HepG2 (cell line): Measurements from ENCODE around the gene ATP6V0A1. TPM values are rescaled to one million over a fixed set of nuclear protein-coding genes. Genes with fewer than 3 reads are reported as not detected.

Experiments used
- ARHGAP35 ChIP-seq: sonication (generic); formaldehyde crosslinking; IDR thresholded peaks from 2 replicates; pipeline ENCODE4 v1.9.0; 2022; ENCODE audit warnings: mild to moderate bottlenecking, inconsistent platforms, moderate library complexity, missing genetic modification reagents, borderline replicate concordance
- DRAP1 ChIP-seq: IDR thresholded peaks from 2 replicates; pipeline ENCODE4 v1.6.1; 2016; ENCODE audit warnings: missing genetic modification reagents, missing compliant biosample characterization
- FIP1L1 ChIP-seq: fragments of 200-400 bp; formaldehyde crosslinking; IDR thresholded peaks from 2 replicates; pipeline ENCODE4 v1.6.1; 2018; ENCODE audit warnings: low read depth, mild to moderate bottlenecking, low read length, moderate library complexity, borderline replicate concordance; ENCODE audit not compliant: insufficient read depth
- JDP2 ChIP-seq: sonication (generic); formaldehyde crosslinking; IDR thresholded peaks from 2 replicates; pipeline ENCODE4 v1.8.1; 2022; ENCODE audit warnings: missing genetic modification reagents, borderline replicate concordance
- KMT2A ChIP-seq: sonication (generic); formaldehyde crosslinking; IDR thresholded peaks from 2 replicates; pipeline ENCODE4 v1.4.0; 2020; ENCODE audit warnings: missing genetic modification reagents
- MAF1 ChIP-seq: sonication (generic); formaldehyde crosslinking; IDR thresholded peaks from 2 replicates; pipeline ENCODE4 v1.5.0; 2020; ENCODE audit warnings: missing genetic modification reagents, borderline replicate concordance
- MIER2 ChIP-seq: IDR thresholded peaks from 2 replicates; pipeline ENCODE4 v1.6.1; 2016; ENCODE audit warnings: missing biosample characterization, missing genetic modification reagents
- NFIC ChIP-seq: IDR thresholded peaks from 2 replicates; pipeline ENCODE4 v1.6.1; 2012; ENCODE audit warnings: mild to moderate bottlenecking, low read length, inconsistent platforms
- RCOR2 ChIP-seq: IDR thresholded peaks from 2 replicates; pipeline ENCODE4 v1.6.1; 2016; ENCODE audit warnings: missing biosample characterization, missing genetic modification reagents
- SALL2 ChIP-seq: sonication (generic); formaldehyde crosslinking; IDR thresholded peaks from 2 replicates; pipeline ENCODE4 v1.8.1; 2023; ENCODE audit warnings: mild to moderate bottlenecking, missing genetic modification reagents, inconsistent platforms
- SAP130 ChIP-seq: IDR thresholded peaks from 2 replicates; pipeline ENCODE4 v1.6.1; 2016; ENCODE audit warnings: low read depth
- STAG1 ChIP-seq: sonication (generic); formaldehyde crosslinking; IDR thresholded peaks from 2 replicates; pipeline ENCODE4 v1.4.0; 2020; ENCODE audit warnings: missing genetic modification reagents
- ZFP90 ChIP-seq: sonication (generic); formaldehyde crosslinking; IDR thresholded peaks from 2 replicates; pipeline ENCODE4 v1.8.0; 2022; ENCODE audit warnings: missing genetic modification reagents, mild to moderate bottlenecking, inconsistent platforms, borderline replicate concordance
- ZNF264 ChIP-seq: sonication (generic); formaldehyde crosslinking; IDR thresholded peaks from 2 replicates; pipeline ENCODE4 v1.4.0; 2020; ENCODE audit warnings: missing genetic modification reagents
- polyA plus RNA-seq, 8 experiments: library from polyadenylated mRNA; depleted of rRNA in 3 of 8; stranded (reverse) in 7 of 8; unstranded in 1 of 8; fragments of >200 nt; fragmentation: Illumina TruSeq in 4 of 8; extraction: Trizol in 4 of 8; gene quantifications; 2 replicates each; pipeline versions ENCODE4 v1.2.1 to v1.2.3, GENCODE V29; 2011 to 2016; ENCODE audit warnings: low read depth in 4 of 8, missing spikeins in 1 of 8, mixed read lengths in 1 of 8; ENCODE audit not compliant: insufficient read depth in 1 of 8
- total RNA-seq, 5 experiments: library from RNA; depleted of rRNA; stranded (reverse); fragments of >200 nt; fragmentation: Illumina TruSeq; extraction: Trizol; gene quantifications; 2 replicates each; pipeline ENCODE4 v1.2.3, GENCODE V29; 2016; ENCODE audit warnings: low read depth in 1 of 5
- TF ChIP-seq, protein P1 (sequence below): sonication (generic); formaldehyde crosslinking; conservative IDR thresholded peaks from 2 replicates; pipeline ENCODE4 v1.4.0; 2020; ENCODE audit warnings: missing genetic modification reagents
- TF ChIP-seq, protein P2 (sequence below): sonication (generic); formaldehyde crosslinking; IDR thresholded peaks from 2 replicates; pipeline ENCODE4 v1.4.0; 2020; ENCODE audit warnings: missing genetic modification reagents
- TF ChIP-seq, protein P3 (sequence below): sonication (generic); formaldehyde crosslinking; IDR thresholded peaks from 2 replicates; pipeline ENCODE4 v1.4.0; 2020; ENCODE audit warnings: missing genetic modification reagents
- TF ChIP-seq, protein P4 (sequence below): fragments of 450-650 bp; IDR thresholded peaks from 2 replicates; pipeline ENCODE4 v1.6.1; 2017

Gene ATP6V0A1
- total and polyA plus RNA-seq, 2 of the 13 experiments (the other 11 are each of a cell fraction or from before 2014, with no cell fraction given), result 27.9 to 54.1 TPM

DNA sequence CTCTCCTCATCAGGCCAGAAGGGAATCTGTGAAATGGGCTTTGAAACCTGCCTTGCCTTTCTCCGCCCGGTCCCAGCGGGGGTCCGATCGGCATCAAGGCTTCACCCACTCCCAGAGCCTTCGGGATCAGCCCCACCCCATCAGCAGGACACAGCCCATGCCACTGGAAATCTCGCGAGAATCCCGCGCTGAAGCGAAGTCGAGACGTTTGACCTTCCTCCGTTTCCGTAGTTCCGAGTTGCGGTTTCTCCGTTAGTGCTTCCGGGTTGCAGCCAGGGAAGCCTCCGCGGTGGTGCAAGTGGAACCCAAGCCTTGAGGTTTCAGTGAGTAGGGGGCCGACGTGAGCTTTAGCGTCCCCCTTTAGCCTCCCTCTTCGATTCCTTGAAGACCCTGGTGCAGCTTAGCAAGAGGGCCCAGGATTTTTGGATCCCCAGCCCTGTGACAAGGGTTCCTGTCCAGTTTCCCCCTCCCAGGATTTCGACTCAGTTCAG is 103.3 kb downstream of the ATP6V0A1 start, which contains the start of gene COASY (continued):
- peak; percentile 68 for TF ChIP-seq ZFP90 (CRISPR knock-in tag)
- TF ChIP-seq, protein P1, sequence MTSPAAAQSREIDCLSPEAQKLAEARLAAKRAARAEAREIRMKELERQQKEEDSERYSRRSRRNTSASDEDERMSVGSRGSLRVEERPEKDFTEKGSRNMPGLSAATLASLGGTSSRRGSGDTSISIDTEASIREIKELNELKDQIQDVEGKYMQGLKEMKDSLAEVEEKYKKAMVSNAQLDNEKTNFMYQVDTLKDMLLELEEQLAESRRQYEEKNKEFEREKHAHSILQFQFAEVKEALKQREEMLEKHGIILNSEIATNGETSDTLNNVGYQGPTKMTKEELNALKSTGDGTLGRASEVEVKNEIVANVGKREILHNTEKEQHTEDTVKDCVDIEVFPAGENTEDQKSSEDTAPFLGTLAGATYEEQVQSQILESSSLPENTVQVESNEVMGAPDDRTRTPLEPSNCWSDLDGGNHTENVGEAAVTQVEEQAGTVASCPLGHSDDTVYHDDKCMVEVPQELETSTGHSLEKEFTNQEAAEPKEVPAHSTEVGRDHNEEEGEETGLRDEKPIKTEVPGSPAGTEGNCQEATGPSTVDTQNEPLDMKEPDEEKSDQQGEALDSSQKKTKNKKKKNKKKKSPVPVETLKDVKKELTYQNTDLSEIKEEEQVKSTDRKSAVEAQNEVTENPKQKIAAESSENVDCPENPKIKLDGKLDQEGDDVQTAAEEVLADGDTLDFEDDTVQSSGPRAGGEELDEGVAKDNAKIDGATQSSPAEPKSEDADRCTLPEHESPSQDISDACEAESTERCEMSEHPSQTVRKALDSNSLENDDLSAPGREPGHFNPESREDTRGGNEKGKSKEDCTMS, result no peak
- TF ChIP-seq ARHGAP35 (CRISPR knock-in tag), result 0 out of 2 replicates have a peak, but pooled peaks have one; percentile 19
- TF ChIP-seq NFIC, result no peak; the same call in none of the 2 replicates
- TF ChIP-seq, protein P2, sequence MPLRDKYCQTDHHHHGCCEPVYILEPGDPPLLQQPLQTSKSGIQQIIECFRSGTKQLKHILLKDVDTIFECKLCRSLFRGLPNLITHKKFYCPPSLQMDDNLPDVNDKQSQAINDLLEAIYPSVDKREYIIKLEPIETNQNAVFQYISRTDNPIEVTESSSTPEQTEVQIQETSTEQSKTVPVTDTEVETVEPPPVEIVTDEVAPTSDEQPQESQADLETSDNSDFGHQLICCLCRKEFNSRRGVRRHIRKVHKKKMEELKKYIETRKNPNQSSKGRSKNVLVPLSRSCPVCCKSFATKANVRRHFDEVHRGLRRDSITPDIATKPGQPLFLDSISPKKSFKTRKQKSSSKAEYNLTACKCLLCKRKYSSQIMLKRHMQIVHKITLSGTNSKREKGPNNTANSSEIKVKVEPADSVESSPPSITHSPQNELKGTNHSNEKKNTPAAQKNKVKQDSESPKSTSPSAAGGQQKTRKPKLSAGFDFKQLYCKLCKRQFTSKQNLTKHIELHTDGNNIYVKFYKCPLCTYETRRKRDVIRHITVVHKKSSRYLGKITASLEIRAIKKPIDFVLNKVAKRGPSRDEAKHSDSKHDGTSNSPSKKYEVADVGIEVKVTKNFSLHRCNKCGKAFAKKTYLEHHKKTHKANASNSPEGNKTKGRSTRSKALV (CRISPR knock-in tag), result no peak; the same call in none of the 2 replicates
- TF ChIP-seq ZNF264 (CRISPR knock-in tag), result peak; percentile 93
- TF ChIP-seq, protein P3, sequence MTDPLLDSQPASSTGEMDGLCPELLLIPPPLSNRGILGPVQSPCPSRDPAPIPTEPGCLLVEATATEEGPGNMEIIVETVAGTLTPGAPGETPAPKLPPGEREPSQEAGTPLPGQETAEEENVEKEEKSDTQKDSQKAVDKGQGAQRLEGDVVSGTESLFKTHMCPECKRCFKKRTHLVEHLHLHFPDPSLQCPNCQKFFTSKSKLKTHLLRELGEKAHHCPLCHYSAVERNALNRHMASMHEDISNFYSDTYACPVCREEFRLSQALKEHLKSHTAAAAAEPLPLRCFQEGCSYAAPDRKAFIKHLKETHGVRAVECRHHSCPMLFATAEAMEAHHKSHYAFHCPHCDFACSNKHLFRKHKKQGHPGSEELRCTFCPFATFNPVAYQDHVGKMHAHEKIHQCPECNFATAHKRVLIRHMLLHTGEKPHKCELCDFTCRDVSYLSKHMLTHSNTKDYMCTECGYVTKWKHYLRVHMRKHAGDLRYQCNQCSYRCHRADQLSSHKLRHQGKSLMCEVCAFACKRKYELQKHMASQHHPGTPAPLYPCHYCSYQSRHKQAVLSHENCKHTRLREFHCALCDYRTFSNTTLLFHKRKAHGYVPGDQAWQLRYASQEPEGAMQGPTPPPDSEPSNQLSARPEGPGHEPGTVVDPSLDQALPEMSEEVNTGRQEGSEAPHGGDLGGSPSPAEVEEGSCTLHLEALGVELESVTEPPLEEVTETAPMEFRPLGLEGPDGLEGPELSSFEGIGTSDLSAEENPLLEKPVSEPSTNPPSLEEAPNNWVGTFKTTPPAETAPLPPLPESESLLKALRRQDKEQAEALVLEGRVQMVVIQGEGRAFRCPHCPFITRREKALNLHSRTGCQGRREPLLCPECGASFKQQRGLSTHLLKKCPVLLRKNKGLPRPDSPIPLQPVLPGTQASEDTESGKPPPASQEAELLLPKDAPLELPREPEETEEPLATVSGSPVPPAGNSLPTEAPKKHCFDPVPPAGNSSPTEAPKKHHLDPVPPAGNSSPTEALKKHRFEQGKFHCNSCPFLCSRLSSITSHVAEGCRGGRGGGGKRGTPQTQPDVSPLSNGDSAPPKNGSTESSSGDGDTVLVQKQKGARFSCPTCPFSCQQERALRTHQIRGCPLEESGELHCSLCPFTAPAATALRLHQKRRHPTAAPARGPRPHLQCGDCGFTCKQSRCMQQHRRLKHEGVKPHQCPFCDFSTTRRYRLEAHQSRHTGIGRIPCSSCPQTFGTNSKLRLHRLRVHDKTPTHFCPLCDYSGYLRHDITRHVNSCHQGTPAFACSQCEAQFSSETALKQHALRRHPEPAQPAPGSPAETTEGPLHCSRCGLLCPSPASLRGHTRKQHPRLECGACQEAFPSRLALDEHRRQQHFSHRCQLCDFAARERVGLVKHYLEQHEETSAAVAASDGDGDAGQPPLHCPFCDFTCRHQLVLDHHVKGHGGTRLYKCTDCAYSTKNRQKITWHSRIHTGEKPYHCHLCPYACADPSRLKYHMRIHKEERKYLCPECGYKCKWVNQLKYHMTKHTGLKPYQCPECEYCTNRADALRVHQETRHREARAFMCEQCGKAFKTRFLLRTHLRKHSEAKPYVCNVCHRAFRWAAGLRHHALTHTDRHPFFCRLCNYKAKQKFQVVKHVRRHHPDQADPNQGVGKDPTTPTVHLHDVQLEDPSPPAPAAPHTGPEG, result no peak
- no peak for TF ChIP-seq JDP2 (CRISPR knock-in tag)
- peak; percentile 95; the same call in 1 of the 2 replicates for TF ChIP-seq MAF1
- peak; percentile 31; the same call in 1 of the 2 replicates for TF ChIP-seq STAG1 (CRISPR knock-in tag)
- 0 out of 2 replicates have a peak, but pooled peaks have one; percentile 75 for TF ChIP-seq MIER2
- peak; percentile 99 for TF ChIP-seq SAP130 (CRISPR knock-in tag)
- TF ChIP-seq RCOR2, result peak; percentile 77
- TF ChIP-seq SALL2 (CRISPR knock-in tag), result peak; percentile 20; the same call in 1 of the 2 replicates
- TF ChIP-seq DRAP1 (CRISPR knock-in tag), result peak; percentile 76
- TF ChIP-seq KMT2A (CRISPR knock-in tag), result peak; percentile 93; the same call in 1 of the 2 replicates
- peak; percentile 50; the same call in 1 of the 2 replicates for TF ChIP-seq FIP1L1
- TF ChIP-seq, protein P4, sequence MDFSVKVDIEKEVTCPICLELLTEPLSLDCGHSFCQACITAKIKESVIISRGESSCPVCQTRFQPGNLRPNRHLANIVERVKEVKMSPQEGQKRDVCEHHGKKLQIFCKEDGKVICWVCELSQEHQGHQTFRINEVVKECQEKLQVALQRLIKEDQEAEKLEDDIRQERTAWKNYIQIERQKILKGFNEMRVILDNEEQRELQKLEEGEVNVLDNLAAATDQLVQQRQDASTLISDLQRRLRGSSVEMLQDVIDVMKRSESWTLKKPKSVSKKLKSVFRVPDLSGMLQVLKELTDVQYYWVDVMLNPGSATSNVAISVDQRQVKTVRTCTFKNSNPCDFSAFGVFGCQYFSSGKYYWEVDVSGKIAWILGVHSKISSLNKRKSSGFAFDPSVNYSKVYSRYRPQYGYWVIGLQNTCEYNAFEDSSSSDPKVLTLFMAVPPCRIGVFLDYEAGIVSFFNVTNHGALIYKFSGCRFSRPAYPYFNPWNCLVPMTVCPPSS, result no peak
